GM23338 (cell line): ENCODE measurements around the gene GPR156. TPM values are rescaled to one million over a fixed set of nuclear protein-coding genes. Genes with fewer than 3 reads are reported as not detected.

ENCODE experiments used
- ATAC-seq: fragments of 200-7000 bp; cut with Tn5 transposase; 3 replicates; pipeline ENCODE4 v1.9.1; 2020
- DNase-seq: peaks from one replicate; pipeline ENCODE4 v3.0.0-alpha.2; 2015; ENCODE audit warnings: low spot score
- H2AFZ ChIP-seq: fragments of 200-600 bp; sonication (generic); 2 replicates; pipeline ENCODE4 v1.8.0; 2016; ENCODE audit warnings: antibody characterized with exemption, mild to moderate bottlenecking, moderate library complexity
- H3F3A ChIP-seq: fragments of 200-600 bp; sonication (generic); replicated peaks from 2 replicates; pipeline ENCODE4 v1.8.0; 2017; ENCODE audit warnings: antibody characterized with exemption, mixed run types, low read depth
- H3K27ac ChIP-seq: fragments of 200-600 bp; sonication (generic); 2 replicates; pipeline ENCODE4 v1.6.1; 2016; ENCODE audit warnings: low read depth
- H3K27me3 ChIP-seq: fragments of 200-600 bp; sonication (generic); 2 replicates; pipeline ENCODE4 v1.8.0; 2016; ENCODE audit warnings: mild to moderate bottlenecking, mixed run types, moderate library complexity; ENCODE audit not compliant: insufficient read depth
- H3K36me3 ChIP-seq: fragments of 200-600 bp; sonication (generic); 2 replicates; pipeline ENCODE4 v1.8.0; 2016; ENCODE audit warnings: mild to moderate bottlenecking; ENCODE audit not compliant: insufficient read depth
- H3K4me1 ChIP-seq: fragments of 200-600 bp; sonication (generic); 2 replicates; pipeline ENCODE4 v1.8.0; 2016; ENCODE audit warnings: mild to moderate bottlenecking, moderate library complexity; ENCODE audit not compliant: insufficient read depth
- H3K4me2 ChIP-seq: fragments of 200-600 bp; sonication (generic); 2 replicates; pipeline ENCODE4 v1.7.1; 2017; ENCODE audit warnings: mixed run types
- H3K4me3 ChIP-seq: fragments of 200-600 bp; sonication (generic); 2 replicates; pipeline ENCODE4 v1.6.1; 2016; ENCODE audit warnings: mixed run types
- H3K79me2 ChIP-seq: fragments of 200-600 bp; sonication (generic); replicated peaks from 2 replicates; pipeline ENCODE4 v1.8.0; 2017; ENCODE audit warnings: mild to moderate bottlenecking; ENCODE audit not compliant: insufficient read depth
- H3K9me2 ChIP-seq: fragments of 200-600 bp; sonication (generic); 2 replicates; pipeline ENCODE4 v1.8.0; 2017; ENCODE audit not compliant: insufficient read depth
- H4K20me1 ChIP-seq: fragments of 200-600 bp; sonication (generic); replicated peaks from 2 replicates; pipeline ENCODE4 v1.8.0; 2017; ENCODE audit warnings: mild to moderate bottlenecking; ENCODE audit not compliant: insufficient read depth
- H3K27ac Mint-ChIP-seq: 2 replicates; pipeline ENCODE4 v1.8.0; 2020; ENCODE audit warnings: inconsistent platforms, mild to moderate bottlenecking, moderate library complexity, mixed read lengths
- H3K27me3 Mint-ChIP-seq: 3 replicates; pipeline ENCODE4 v1.8.0; 2022; ENCODE audit warnings: low read depth, mild to moderate bottlenecking, moderate library complexity, mixed read lengths, inconsistent platforms; ENCODE audit not compliant: insufficient read depth, poor library complexity
- H3K36me3 Mint-ChIP-seq: 3 replicates; pipeline ENCODE4 v1.8.0; 2021; ENCODE audit warnings: low read depth, mild to moderate bottlenecking, inconsistent platforms, moderate library complexity, mixed read lengths
- H3K4me1 Mint-ChIP-seq: 3 replicates; pipeline ENCODE4 v1.8.0; 2020; ENCODE audit warnings: mild to moderate bottlenecking, inconsistent platforms, mixed read lengths
- H3K4me3 Mint-ChIP-seq: 3 replicates; pipeline ENCODE4 v1.8.0; 2021; ENCODE audit warnings: moderate library complexity, mild to moderate bottlenecking, inconsistent platforms, mixed read lengths
- H3K9me3 Mint-ChIP-seq: 3 replicates; pipeline ENCODE4 v1.8.0; 2020; ENCODE audit warnings: moderate library complexity, mild to moderate bottlenecking, inconsistent platforms, mixed read lengths
- CREB1 ChIP-seq: fragments of 250-450 bp; sonication (Bioruptor Pico); IDR thresholded peaks from 2 replicates; pipeline ENCODE4 v1.5.0; 2020; ENCODE audit warnings: low read depth, mild to moderate bottlenecking, moderate library complexity
- CTCF ChIP-seq, 2 experiments: fragments of 200-600 bp in 1 of 2; sonication (generic) in 1 of 2; conservative IDR thresholded peaks; 2 replicates each; pipeline versions ENCODE4 v1.5.1 to v1.6.1; 2016 to 2017; ENCODE audit warnings: antibody characterized with exemption in 2 of 2, low read depth in 2 of 2, mild to moderate bottlenecking in 2 of 2, moderate library complexity in 1 of 2
- EZH2 ChIP-seq: fragments of 200-600 bp; sonication (generic); IDR thresholded peaks from one replicate; pipeline ENCODE4 v1.8.0; 2017; ENCODE audit warnings: antibody characterized with exemption, mild to moderate bottlenecking, low read depth; ENCODE audit not compliant: unreplicated experiment
- EZH2phosphoT487 ChIP-seq: fragments of 200-600 bp; sonication (generic); IDR thresholded peaks from one replicate; pipeline ENCODE4 v1.8.1; 2018; ENCODE audit warnings: antibody characterized with exemption; ENCODE audit not compliant: unreplicated experiment
- JUNB ChIP-seq: IDR thresholded peaks from one replicate; pipeline ENCODE4 v1.6.1; 2016; ENCODE audit warnings: antibody characterized with exemption; ENCODE audit not compliant: unreplicated experiment
- POLR2AphosphoS5 ChIP-seq: IDR thresholded peaks from 2 replicates; pipeline ENCODE4 v1.6.1; 2016; ENCODE audit warnings: antibody characterized with exemption, low read depth
- REST ChIP-seq: IDR thresholded peaks from one replicate; pipeline ENCODE4 v1.6.1; 2018; ENCODE audit warnings: antibody characterized with exemption; ENCODE audit not compliant: unreplicated experiment
- ZNF114 ChIP-seq: fragments of 250-450 bp; sonication (Bioruptor Pico); IDR thresholded peaks from 2 replicates; pipeline ENCODE4 v1.5.0; 2020; ENCODE audit warnings: mild to moderate bottlenecking, moderate library complexity
- ZNF331 ChIP-seq: fragments of 250-450 bp; sonication (Bioruptor Pico); IDR thresholded peaks from 2 replicates; pipeline ENCODE4 v1.5.0; 2020; ENCODE audit warnings: low read depth, mild to moderate bottlenecking, moderate library complexity
- ZNF462 ChIP-seq: fragments of 250-450 bp; sonication (Bioruptor Pico); IDR thresholded peaks from 2 replicates; pipeline ENCODE4 v1.5.0; 2020; ENCODE audit warnings: mild to moderate bottlenecking, moderate library complexity
- polyA plus RNA-seq: library from polyadenylated mRNA; unstranded; fragments of >200 nt; fragmentation: Nextera tagmentation; extraction: Ambion mirVana; gene quantifications from 2 replicates; pipeline ENCODE4 v1.2.1, GENCODE V29; 2016
- total RNA-seq: library from RNA; depleted of rRNA; stranded (reverse); fragments of >200 nt; shearing (Covaris generic); gene quantifications from 2 replicates; pipeline ENCODE4 v1.2.3, GENCODE V29; 2014

GPR156 gene
- total and polyA plus RNA-seq, 2 experiments from 2014 or later: 0.50 to 2.5 TPM

- Mint-ChIP-seq H3K27me3 (no peaks in the 10 kb centered on the region), H3K9me3 (0 out of 3 replicates have a peak, but pooled peaks cover 2% of the 10 kb centered on the region), H3K4me1 (no peaks in the 10 kb centered on the region), H3K4me3 (no peak overlapping the region), H3K36me3 (no peaks in the 10 kb centered on the region), H3K27ac (no peak overlapping the region)
- H3K4me1 ChIP-seq: no peaks in the 10 kb centered on the region
- H3K9me2 ChIP-seq: 0 out of 2 replicates have a peak, but pooled peaks cover 8% of the 10 kb centered on the region
- H3K4me3 ChIP-seq: no peak overlapping the region
- no peaks in the 10 kb centered on the region for H3K36me3 ChIP-seq
- no peaks in the 10 kb centered on the region for H3F3A ChIP-seq
- H2AFZ ChIP-seq: no peak overlapping the region
- no peak overlapping the region for H3K4me2 ChIP-seq
- no peaks in the 10 kb centered on the region for H4K20me1 ChIP-seq
- no peak for ATAC-seq
- H3K79me2 ChIP-seq: no peaks in the 10 kb centered on the region
- H3K27ac ChIP-seq: no peak overlapping the region
- no peak for DNase-seq
- TF ChIP-seq CREB1 (CRISPR knock-in tag) (no peak), CTCF (conservative IDR thresholded peaks at IDR 0.05; ENCODE audit: low read depth in 2 of 2) (0 out of 4 replicates have a peak, but pooled peaks of 1 of the 2 experiments have one; percentile 3)
- H3K27me3 ChIP-seq: no peaks in the 10 kb centered on the region
These were observed 147.5 kb downstream of the GPR156 start for GRCh38 chr3:120137548-120137947.

- ATAC-seq (no peak), DNase-seq (no peak)
- Mint-ChIP-seq H3K4me3 (no peak overlapping the region), H3K4me1 (peaks cover 13% of the 10 kb centered on the region; the same call in 2 of the 3 replicates), H3K27ac (no peak overlapping the region; the same call in 1 of the 2 replicates), H3K27me3 (peaks cover 1% of the 10 kb centered on the region), H3K9me3 (no peaks in the 10 kb centered on the region), H3K36me3 (no peaks in the 10 kb centered on the region; the same call in 2 of the 3 replicates)
- no peaks in the 10 kb centered on the region for H3K27me3 ChIP-seq
- no peaks in the 10 kb centered on the region for H3F3A ChIP-seq
- H3K4me2 ChIP-seq: no peak overlapping the region
- H3K79me2 ChIP-seq: no peaks in the 10 kb centered on the region
- H3K4me3 ChIP-seq: no peak overlapping the region
- no peaks in the 10 kb centered on the region for H3K9me2 ChIP-seq
- H3K27ac ChIP-seq: no peak overlapping the region
- no peak overlapping the region for H2AFZ ChIP-seq
- no peaks in the 10 kb centered on the region for H4K20me1 ChIP-seq
- TF ChIP-seq ZNF462 (CRISPR knock-in tag) (no peak), ZNF114 (no peak), JUNB (no peak), EZH2 (no peak), POLR2AphosphoS5 (no peak), REST (no peak), ZNF331 (CRISPR knock-in tag) (no peak), EZH2phosphoT487 (no peak), CREB1 (CRISPR knock-in tag) (no peak)
- 0 out of 2 replicates have a peak, but pooled peaks cover 4% of the 10 kb centered on the region for H3K4me1 ChIP-seq
- H3K36me3 ChIP-seq: no peaks in the 10 kb centered on the region
These were observed 154.4 kb downstream of the GPR156 start for GRCh38 chr3:120130656-120131055.
